ENCODE results near the gene MBNL2.

MBNL2 gene

GRCh38 chr13:97414392-97414791 is 192.3 kb downstream of the MBNL2 start:
- Histone ChIP-seq H3K4me3 (ENCODE audit: low read depth, low read length) (no peak overlapping the region), H3K36me3 (no peaks in the 10 kb centered on the region), H3K27ac (no peak overlapping the region), H3K27me3 (ENCODE audit: insufficient read depth, low read depth, severe bottlenecking) (no peaks in the 10 kb centered on the region), H3K9me3 (ENCODE audit: severe bottlenecking) (no peaks in the 10 kb centered on the region)
- no peak for TF ChIP-seq CTCF (IDR thresholded peaks at IDR 0.05; ENCODE audit: low read depth, low read length)
- no peak for DNase-seq

DNA sequence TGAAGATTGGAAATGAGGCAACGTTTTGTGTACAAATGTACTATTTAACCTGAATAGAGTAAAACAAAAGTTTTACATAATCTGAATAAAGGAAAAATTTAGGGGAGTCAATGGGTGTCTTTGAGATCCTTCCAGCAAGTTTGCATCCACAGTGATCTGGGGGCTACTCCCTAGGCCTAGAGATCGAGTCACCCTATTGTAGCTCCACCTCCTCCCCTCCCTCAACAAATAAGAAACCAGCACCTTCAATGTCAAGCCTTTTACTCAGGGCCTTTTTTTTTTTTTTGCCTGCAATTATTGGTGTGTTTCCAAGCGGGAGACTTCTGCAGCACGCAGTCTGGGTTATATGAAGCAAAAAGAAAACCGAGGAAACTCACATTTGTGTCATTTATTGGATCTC is 195.6 kb downstream of the MBNL2 start:
- TF ChIP-seq CTCF (IDR thresholded peaks at IDR 0.05; ENCODE audit: low read depth, low read length), result no peak
- no peak for DNase-seq
- no peak overlapping the region for H3K27ac ChIP-seq
- H3K9me3 ChIP-seq (ENCODE audit: severe bottlenecking), result no peaks in the 10 kb centered on the region
- H3K36me3 ChIP-seq, result no peaks in the 10 kb centered on the region
- H3K27me3 ChIP-seq (ENCODE audit: insufficient read depth, low read depth, severe bottlenecking), result no peaks in the 10 kb centered on the region
- no peak overlapping the region for H3K4me3 ChIP-seq (ENCODE audit: low read depth, low read length)

- DNase-seq, result peak; percentile 30
- Histone ChIP-seq H3K9me3 (ENCODE audit: severe bottlenecking) (no peaks in the 10 kb centered on the region), H3K27ac (no peak overlapping the region), H3K4me3 (ENCODE audit: low read depth, low read length) (no peak overlapping the region), H3K36me3 (no peaks in the 10 kb centered on the region), H3K27me3 (ENCODE audit: insufficient read depth, low read depth, severe bottlenecking) (no peaks in the 10 kb centered on the region)
- no peak for TF ChIP-seq CTCF (IDR thresholded peaks at IDR 0.05; ENCODE audit: low read depth, low read length)
These were observed 200.3 kb downstream of the MBNL2 start for GRCh38 chr13:97422118-97423054.

GRCh38 chr13:97423300-97424045 is 201.3 kb downstream of the MBNL2 start:
- Histone ChIP-seq H3K36me3 (no peaks in the 10 kb centered on the region), H3K9me3 (ENCODE audit: severe bottlenecking) (no peaks in the 10 kb centered on the region), H3K27ac (no peak overlapping the region), H3K27me3 (ENCODE audit: insufficient read depth, low read depth, severe bottlenecking) (no peaks in the 10 kb centered on the region), H3K4me3 (ENCODE audit: low read depth, low read length) (no peak overlapping the region)
- no peak for DNase-seq
- TF ChIP-seq CTCF (IDR thresholded peaks at IDR 0.05; ENCODE audit: low read depth, low read length), result no peak

DNA sequence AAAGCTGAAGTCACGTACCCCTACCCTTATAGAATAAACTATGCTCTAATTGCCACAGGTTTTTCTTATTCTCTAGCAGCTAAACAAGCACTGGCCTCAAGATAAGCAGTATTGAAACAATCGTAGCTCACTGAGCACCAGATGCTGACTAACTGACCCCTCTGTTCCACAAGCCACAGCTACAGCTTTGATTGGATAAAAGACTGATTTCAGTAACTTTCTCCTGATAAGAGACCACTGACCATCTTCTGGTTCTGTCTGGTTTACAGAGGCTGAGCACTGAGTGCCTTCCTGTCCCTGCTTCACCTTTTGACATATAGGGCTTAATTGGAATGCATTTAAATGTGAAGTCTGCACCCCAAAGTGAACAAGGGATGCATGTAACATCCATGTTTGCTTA is 203.5 kb downstream of the MBNL2 start:
- DNase-seq, result no peak
- H3K36me3 ChIP-seq, result no peaks in the 10 kb centered on the region
- no peak for TF ChIP-seq CTCF (IDR thresholded peaks at IDR 0.05; ENCODE audit: low read depth, low read length)

More for the DNA sequence above, 203.5 kb downstream of the MBNL2 start:
- H3K9me3 ChIP-seq (ENCODE audit: severe bottlenecking), result no peaks in the 10 kb centered on the region
- H3K4me3 ChIP-seq (ENCODE audit: low read depth, low read length), result no peak overlapping the region
- no peaks in the 10 kb centered on the region for H3K27me3 ChIP-seq (ENCODE audit: insufficient read depth, low read depth, severe bottlenecking)
- H3K27ac ChIP-seq, result no peak overlapping the region

All from WERI-Rb-1 (cell line).